Neural progenitor cell (in vitro differentiated cells): ENCODE measurements around the gene KRR1.

ENCODE experiments used
- EZH2phosphoT487 ChIP-seq: fragments of 200-600 bp; sonication (generic); IDR thresholded peaks from 2 replicates; pipeline ENCODE4 v1.6.1; 2017; ENCODE audit warnings: antibody characterized with exemption
- TF ChIP-seq, protein P1 (sequence below): fragments of 200-600 bp; sonication (generic); IDR thresholded peaks from 2 replicates; pipeline ENCODE4 v1.5.1; 2017; ENCODE audit warnings: antibody characterized with exemption, mild to moderate bottlenecking

GRCh38 chr12:75528692-75529091, 17.3 kb upstream of the KRR1 start:
- TF ChIP-seq, protein P1, sequence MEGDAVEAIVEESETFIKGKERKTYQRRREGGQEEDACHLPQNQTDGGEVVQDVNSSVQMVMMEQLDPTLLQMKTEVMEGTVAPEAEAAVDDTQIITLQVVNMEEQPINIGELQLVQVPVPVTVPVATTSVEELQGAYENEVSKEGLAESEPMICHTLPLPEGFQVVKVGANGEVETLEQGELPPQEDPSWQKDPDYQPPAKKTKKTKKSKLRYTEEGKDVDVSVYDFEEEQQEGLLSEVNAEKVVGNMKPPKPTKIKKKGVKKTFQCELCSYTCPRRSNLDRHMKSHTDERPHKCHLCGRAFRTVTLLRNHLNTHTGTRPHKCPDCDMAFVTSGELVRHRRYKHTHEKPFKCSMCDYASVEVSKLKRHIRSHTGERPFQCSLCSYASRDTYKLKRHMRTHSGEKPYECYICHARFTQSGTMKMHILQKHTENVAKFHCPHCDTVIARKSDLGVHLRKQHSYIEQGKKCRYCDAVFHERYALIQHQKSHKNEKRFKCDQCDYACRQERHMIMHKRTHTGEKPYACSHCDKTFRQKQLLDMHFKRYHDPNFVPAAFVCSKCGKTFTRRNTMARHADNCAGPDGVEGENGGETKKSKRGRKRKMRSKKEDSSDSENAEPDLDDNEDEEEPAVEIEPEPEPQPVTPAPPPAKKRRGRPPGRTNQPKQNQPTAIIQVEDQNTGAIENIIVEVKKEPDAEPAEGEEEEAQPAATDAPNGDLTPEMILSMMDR, result no peak
- no peak for TF ChIP-seq EZH2phosphoT487
